ENCODE data around the gene MSANTD1. TPM values are rescaled to one million over a fixed set of nuclear protein-coding genes. Genes with fewer than 3 reads are reported as not detected.

Gene MSANTD1
- total RNA-seq, 1 experiment from 2014 or later = 0.41 TPM

- DNase-seq (ENCODE audit: low spot score) = no peak
Observed at GRCh38 chr4:3232871-3233271, 16.1 kb upstream of the MSANTD1 start.

GRCh38 chr4:3233391-3234071 is 15.4 kb upstream of the MSANTD1 start:
- no peak for DNase-seq (ENCODE audit: low spot score)

DNA sequence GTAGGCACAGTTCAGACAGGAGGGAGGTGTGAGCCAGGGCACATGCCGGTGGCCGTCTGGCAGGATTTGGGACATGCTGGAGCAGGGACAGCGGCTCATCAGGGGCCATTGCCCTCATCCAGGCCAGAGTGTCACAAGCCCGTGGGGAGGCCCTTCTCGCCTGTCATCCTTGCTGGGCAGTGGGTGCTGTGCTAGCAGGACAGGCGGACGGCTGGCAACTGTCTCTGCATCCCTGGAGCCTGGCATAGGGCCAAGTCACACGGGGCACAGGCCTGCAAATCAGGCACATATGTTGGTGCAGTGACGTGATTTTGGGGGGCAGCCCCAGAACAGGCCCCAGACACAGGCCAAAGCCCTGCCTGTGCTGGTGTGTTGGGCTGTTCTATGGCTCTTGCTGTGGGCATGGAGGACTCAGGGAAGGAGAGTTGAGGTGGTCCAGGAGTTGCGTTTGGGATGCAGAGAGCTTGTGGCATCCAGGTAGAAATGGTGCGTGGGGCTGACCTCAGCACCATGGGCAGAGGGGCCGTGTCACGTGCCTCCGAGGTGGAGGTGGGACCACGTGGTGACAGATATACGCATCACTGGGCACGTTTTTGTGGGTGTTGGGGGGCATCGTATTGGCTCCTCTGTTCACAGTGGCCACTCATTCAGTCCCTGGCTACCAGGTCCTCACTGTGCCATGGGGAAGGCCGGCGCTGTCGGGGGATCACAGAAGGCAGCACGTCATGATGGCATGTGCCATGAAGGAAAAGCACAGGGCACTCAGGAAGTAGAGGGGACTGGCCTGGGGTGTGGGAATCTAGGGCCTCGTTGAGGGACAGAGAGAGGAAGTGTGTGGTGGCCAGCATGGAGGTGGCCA is 14.6 kb upstream of the MSANTD1 start:
- no peak for DNase-seq (ENCODE audit: low spot score)

DNA sequence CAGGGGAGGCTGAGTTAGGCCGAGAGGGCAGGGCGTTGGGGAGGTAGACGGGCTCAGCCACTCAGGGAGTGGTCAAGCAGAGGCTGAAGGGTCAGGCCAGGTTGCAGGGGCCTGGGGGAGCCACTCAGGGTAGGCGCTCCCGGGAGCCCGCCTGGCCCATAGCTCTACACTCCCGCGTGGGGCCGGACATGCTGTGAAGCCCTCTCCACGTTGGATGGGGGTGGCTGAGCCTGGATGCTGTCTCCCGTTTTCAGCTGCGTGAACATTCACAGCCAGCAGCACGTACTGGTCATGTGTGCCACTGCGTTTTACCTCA is 14.0 kb upstream of the MSANTD1 start:
- no peak for DNase-seq (ENCODE audit: low spot score)

- DNase-seq (ENCODE audit: low spot score) = no peak
Observed at GRCh38 chr4:3235581-3235980, 13.4 kb upstream of the MSANTD1 start.

GRCh38 chr4:3236326-3236878 is 12.6 kb upstream of the MSANTD1 start:
- no peak for DNase-seq (ENCODE audit: low spot score)

DNA sequence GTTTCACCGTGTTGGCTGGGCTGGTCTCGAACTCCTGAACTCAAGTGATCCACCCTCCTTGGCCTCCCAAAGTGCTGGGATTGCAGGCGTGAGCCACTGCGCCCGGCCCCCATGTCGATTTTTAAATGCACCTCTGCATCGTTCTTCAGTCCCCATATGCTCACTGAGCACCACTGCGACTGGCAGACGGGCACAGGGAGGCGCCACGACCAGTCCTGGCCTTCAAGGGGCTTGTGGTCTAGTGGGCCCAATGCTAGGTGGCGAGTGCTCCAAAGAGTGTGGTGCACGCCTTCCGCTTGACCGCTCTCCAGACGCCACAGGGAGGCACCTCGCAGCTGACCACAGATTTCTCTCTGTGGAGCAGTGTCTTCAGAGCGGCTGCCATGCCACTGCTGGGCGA is 11.7 kb upstream of the MSANTD1 start:
- no peak for DNase-seq (ENCODE audit: low spot score)

- DNase-seq (ENCODE audit: low spot score) = no peak
Observed at GRCh38 chr4:3237712-3238560, 11.0 kb upstream of the MSANTD1 start.

GRCh38 chr4:3238721-3239120 is 10.2 kb upstream of the MSANTD1 start:
- no peak for DNase-seq (ENCODE audit: low spot score)

GRCh38 chr4:3239303-3239702 is 9.7 kb upstream of the MSANTD1 start:
- DNase-seq (ENCODE audit: low spot score) = no peak

GRCh38 chr4:3239998-3240920 is 8.7 kb upstream of the MSANTD1 start:
- no peak for DNase-seq (ENCODE audit: low spot score)

- DNase-seq (ENCODE audit: low spot score) = no peak
Observed at GRCh38 chr4:3240936-3241522, 7.9 kb upstream of the MSANTD1 start.

GRCh38 chr4:3241898-3242524 is 6.9 kb upstream of the MSANTD1 start:
- DNase-seq (ENCODE audit: low spot score) = no peak

DNA sequence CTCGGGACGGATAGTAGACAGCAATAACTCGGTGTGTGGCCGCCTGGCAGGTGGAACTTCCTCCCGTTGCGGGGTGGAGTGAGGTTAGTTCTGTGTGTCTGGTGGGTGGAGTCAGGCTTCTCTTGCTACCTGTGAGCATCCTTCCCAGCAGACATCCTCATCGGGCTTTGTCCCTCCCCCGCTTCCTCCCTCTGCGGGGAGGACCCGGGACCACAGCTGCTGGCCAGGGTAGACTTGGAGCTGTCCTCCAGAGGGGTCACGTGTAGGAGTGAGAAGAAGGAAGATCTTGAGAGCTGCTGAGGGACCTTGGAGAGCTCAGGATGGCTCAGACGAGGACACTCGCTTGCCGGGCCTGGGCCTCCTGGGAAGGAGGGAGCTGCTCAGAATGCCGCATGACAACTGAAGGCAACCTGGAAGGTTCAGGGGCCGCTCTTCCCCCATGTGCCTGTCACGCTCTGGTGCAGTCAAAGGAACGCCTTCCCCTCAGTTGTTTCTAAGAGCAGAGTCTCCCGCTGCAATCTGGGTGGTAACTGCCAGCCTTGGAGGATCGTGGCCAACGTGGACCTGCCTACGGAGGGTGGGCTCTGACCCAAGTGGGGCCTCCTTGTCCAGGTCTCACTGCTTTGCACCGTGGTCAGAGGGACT is 5.7 kb upstream of the MSANTD1 start:
- no peak for DNase-seq (ENCODE audit: low spot score)

DNA sequence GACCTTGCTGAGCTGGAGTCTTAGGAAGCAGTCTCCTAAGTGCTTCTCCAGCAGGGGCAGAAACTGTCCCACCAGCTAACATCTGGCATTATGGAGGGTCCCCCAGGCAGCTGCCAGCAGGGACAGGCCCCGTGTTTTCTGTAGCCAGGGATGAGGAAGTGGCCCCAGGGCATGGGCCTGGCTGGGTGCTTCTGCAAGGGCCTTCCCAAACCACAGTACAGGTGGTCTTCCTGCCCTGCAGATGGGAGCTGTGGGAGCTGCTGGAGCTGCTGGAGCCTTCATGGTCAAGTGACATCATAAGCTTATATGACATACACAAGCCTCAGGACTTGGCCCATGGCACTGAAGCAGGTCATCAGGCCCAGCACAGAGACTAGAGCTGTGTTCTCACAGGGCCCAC is 5.0 kb upstream of the MSANTD1 start:
- no peak for DNase-seq (ENCODE audit: low spot score)

GRCh38 chr4:3244747-3245146 is 4.2 kb upstream of the MSANTD1 start:
- no peak for DNase-seq (ENCODE audit: low spot score)

- no peak for DNase-seq (ENCODE audit: low spot score)
Observed at GRCh38 chr4:3245676-3246075, 3.3 kb upstream of the MSANTD1 start.

DNA sequence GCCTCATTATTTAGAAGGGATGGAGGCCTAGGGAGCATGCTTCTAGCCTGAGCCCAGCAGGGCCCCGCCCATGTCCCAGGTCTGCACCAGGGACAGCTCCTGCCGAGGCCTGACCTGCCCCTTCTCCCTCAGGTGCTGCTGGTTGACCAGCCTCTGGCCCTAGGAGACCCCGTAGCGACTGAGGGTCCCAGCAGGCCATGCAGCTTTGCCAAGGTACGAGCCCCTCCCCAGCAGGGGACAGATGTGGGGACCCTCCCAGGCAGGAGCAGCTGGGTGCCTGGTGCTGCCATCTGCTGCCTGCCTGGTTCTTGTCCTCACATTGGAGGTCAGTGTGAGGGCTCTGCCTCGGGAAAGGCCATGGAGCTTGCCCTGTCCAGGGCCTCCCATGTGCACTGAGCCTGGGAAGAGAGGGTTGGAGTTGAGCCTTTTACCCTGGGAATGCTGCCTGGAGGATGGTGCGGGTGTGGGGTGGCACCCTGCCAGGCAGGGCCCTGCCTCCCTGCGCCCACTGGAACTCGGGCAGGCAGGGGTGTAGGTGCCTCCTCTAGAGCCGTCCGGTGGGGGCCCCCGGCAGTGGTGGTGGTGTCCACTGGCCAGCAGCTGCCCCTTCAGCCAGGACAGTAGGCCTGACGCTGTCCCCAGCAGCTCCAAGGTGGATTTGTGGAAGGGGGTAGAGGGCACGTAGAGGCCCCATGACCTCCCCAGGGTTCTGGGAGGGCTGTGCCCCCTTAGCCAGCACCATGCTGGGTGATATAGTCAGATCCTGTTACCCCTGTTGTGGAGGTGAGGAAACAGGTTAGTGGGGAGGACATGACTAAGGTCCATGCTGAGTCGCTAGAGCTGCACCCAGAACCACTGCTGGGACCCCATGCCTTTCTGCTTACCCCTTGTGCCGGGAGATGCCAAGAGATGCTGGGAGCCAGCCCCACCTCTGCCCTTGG is 2.2 kb upstream of the MSANTD1 start:
- no peak for DNase-seq (ENCODE audit: low spot score)

Measured in HT-29 (cell line).